Stimulated activated CD8-positive, alpha-beta memory T cell treated with anti-CD3 and anti-CD28 coated beads, Interleukin-4, amount 100 ng/mL, for 1 hour (primary cell): ENCODE results near the gene RAB11A.

Source experiments
- DNase-seq, 2 donors: peaks; one replicate each; pipeline ENCODE4 v3.0.0-alpha.2; 2020; ENCODE audit warnings: low read depth in 2 of 2, low spot score in 1 of 2

RAB11A gene

GRCh38 chr15:65916041-65916663, 46.9 kb downstream of the RAB11A start:
- DNase-seq: no peak

- DNase-seq: no peak
Measured at GRCh38 chr15:65916664-65917406, 47.5 kb downstream of the RAB11A start.

GRCh38 chr15:65917407-65917756, 48.1 kb downstream of the RAB11A start:
- DNase-seq: no peak

DNA sequence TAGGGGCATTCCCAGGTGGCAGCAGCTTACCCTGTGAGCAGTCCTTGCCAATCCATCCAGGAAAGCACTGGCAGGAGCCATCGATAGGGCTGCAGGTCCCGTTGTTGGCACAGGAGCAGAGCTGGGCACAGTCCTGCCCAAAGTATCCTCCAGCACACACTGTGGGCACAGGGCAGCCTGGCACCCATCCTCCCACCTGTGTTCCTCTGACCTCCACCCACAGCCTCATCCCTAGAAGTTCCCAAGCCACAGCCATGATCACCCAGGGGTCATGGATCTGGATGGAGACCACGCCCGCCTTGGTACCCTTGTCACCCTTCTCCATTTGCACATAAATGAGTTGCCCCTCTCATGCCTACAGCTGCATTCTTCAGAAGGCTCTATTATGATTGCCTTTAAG, 48.6 kb downstream of the RAB11A start:
- DNase-seq: no peak

DNA sequence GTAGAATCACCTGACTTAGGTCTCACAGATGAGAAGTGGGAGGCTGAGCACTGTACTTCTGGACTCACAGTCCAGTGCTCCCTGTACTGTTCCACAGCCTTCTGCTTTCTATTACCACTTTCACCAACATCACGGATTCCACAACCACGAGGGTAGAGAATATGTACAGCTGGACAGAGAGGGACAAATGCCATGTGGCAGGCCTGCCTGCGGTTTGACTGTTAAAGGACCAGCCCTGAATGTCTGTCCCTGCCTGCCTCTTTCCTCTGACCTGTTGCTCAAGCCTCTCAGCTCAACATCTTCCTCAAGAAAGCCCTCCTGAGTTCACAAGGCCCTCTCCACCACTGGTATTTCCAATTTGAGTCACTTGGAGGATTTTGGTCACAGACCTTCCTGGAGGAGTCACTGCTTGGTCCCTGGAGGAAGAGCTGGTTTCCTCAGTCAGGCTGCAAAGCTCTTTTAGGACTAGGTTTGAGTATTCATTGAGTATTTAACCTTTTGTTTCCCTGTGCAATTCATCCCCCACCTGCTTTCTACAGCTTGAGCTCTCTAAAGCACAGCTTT, 49.1 kb downstream of the RAB11A start:
- no peak for DNase-seq

DNA sequence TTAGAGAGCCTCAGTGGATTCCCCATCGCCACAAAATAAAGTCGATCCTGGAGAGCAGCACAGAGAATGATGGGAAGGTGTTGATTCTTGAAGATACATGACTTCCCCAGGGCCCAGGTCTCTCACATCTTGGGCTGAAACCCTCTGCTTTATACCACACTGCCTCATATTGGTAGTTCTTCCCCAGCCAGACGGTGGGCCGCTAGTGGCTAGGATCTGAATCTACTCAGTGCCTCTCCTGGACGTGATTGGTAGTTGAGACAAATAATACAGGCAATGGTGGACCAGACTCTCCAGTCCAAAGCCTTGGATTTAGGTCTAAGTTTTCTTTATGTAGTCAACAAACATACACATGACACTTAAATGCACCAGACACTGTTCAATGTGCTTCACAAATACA, 49.7 kb downstream of the RAB11A start:
- no peak for DNase-seq

GRCh38 chr15:65919353-65919752, 50.1 kb downstream of the RAB11A start:
- no peak for DNase-seq

DNA sequence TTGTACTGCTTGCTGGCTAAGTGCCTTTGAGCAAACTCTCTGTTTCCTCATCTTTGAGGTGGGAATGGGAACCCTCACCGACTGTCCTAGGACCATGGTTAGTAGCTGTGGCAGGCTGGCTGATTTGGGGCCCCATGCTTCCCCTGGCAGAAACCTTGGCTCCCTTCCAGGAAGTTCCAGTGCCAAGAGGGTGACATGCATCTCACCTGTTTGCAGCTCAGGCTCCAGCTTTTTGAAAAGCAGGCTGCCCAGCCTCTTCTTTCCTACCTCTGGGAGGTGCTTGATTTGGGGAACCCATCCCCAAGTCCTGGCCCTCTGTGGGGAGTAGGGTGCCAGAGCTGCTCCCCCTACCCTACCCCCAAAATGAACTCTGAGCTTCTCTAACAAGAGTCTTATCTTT, 50.8 kb downstream of the RAB11A start:
- DNase-seq: no peak

- DNase-seq: no peak
Measured at GRCh38 chr15:65920825-65921309, 51.6 kb downstream of the RAB11A start.

GRCh38 chr15:65921780-65922179, 52.5 kb downstream of the RAB11A start:
- no peak for DNase-seq

- no peak for DNase-seq
Measured at GRCh38 chr15:65922621-65923020, 53.3 kb downstream of the RAB11A start.

- DNase-seq: no peak
Measured at GRCh38 chr15:65923264-65923663, 54.0 kb downstream of the RAB11A start.

DNA sequence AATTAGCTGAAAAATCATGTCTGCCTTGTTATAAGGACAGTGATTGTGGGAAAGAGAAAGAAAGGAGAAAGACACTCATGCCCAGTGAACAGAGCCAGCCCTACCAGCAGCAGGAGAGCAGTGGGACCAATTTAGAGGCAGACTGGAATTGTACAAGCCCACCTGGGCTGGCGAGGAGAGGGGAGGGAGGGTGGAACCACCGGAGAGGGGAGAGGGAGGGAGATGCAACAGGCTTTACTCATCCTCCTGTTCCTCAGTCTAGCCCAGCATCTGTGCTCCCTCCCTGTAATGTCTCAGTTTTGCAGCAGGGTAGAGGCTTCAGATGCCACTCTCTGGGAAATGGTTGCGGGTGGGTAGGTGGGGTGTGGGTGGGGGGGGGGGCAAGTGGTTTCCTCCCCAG, 54.7 kb downstream of the RAB11A start:
- no peak for DNase-seq

GRCh38 chr15:65925338-65925737, 56.0 kb downstream of the RAB11A start:
- no peak for DNase-seq

DNA sequence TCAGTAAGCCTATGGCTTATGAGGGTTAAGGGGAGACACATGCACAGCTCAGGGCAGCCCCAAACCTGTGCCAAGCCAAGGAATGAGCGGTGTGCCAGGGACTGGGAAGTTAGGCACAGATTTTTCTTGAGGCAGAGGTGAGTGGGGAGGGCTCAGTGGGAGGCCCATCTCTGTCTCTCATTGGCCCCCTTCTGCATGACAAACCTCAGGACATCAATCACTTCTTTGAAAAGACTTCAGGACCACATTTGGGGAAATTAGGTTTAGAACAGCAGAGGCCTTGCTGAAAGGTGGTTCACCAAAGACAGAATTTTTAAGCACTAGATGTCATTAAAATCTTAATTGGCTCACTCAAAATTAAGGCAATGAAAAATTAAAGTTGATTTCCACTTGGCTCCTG, 57.2 kb downstream of the RAB11A start:
- no peak for DNase-seq

- DNase-seq: no peak
Measured at GRCh38 chr15:65926899-65927298, 57.6 kb downstream of the RAB11A start.

GRCh38 chr15:65927545-65927944, 58.3 kb downstream of the RAB11A start:
- DNase-seq: no peak

DNA sequence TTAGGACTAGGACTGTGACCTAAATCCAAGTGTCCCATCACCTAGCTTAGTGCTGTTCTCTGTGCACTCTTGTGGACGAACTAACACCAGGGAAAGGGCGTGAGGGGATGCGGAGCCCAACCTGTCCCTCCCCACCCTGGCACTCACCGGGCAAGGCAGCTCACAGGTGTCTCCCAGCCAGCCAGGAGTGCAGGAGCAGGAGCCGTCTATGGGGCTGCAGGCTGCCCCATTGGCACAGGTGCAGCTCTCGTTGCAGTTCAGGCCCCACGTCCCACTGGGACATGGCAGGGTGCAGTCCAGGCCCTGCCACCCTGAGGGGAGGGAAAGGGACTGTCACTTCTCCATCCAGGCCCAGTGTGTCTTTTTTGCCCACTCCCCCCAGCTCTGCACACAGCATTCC, 60.3 kb downstream of the RAB11A start:
- no peak for DNase-seq

GRCh38 chr15:65930134-65930533, 60.8 kb downstream of the RAB11A start:
- DNase-seq: no peak

GRCh38 chr15:65931221-65931620, 61.9 kb downstream of the RAB11A start:
- DNase-seq: no peak

GRCh38 chr15:65935391-65935790, 66.1 kb downstream of the RAB11A start:
- DNase-seq: no peak

DNA sequence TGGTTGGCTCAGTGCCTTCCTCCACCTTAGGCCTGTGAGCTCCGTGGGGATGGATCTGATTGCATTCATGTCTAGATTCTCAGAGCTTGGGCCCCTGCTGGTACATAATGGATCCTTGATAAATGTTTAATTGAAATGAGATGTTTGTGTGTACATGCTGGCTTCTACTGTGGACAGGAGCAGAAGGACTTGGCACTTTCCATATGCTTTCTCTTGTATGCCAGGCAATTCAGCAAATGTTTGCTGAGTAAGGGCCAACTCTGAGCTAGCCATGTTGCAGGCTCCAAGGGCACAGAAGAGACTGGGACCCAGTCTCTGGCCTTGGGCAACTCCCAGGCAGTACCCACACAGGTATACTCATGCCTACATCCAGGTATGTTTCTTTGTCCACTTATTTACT, 67.0 kb downstream of the RAB11A start:
- no peak for DNase-seq

GRCh38 chr15:65937054-65937453, 67.8 kb downstream of the RAB11A start:
- no peak for DNase-seq
